Retina (tissue), 1 donor: ENCODE measurements around the gene MRPL58.
"Not testable (repeated sequence)": the region's sequence is repeated elsewhere in the genome, so short reads cannot be mapped to it uniquely, and the experiment has no call there.

Experiments
- DNase-seq: peaks from one replicate; pipeline ENCODE4 v3.0.0-alpha.2; 2016

Gene MRPL58

GRCh38 chr17:75019710-75020109, 7.2 kb downstream of the MRPL58 start:
- DNase-seq: no peak

- no peak for DNase-seq
These were observed 8.1 kb downstream of the MRPL58 start for GRCh38 chr17:75020331-75021110.

DNA sequence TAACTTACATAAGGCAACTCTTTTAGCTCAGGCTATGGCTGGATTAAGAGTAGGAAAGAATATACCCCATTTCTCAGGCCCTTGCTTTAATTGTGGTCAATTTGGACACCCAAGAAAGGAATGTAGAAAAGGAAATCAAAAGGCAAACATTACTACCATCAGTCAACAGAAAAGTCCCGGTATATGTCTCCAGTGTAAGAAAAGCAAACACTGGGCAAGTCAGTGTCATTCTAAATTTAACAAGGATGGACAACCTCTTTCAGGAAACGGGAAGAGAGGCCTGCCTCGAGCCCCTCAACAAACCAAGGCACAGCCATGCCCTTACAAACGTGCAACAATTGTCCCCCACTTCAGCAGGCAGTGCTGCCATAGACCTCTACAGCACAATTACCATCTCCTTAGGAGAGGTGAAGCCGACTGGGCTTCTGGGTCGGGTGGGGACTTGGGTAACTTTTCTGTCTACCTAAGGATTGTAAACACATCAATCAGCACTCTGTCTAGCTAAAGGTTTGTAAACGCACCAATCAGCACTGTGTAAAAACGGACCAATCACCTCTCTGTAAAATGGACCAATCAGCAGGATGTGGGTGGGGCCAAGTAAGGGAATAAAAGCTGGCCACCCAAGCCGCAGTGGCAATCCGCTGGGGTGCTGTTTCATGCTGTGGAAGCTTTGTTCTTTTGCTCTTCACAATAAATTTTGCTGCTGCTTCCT, 12.4 kb downstream of the MRPL58 start:
- DNase-seq: no peak

DNA sequence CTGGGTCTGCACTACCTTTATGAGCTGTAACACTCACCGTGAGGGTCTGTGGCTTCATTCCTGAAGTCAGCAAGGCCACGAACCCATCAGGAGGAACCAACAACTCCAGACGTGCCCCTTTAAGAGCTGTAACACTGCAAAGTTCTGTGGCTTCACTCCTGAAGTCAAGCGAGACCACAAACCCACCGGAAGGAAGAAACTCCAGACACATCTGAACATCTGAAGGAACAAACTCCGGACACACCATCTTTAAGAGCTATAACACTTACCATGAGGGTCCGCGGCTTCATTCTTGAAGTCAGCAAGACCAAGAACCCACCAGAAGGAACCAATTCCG, 12.9 kb downstream of the MRPL58 start:
- DNase-seq: not testable (repeated sequence)

- not testable (repeated sequence) for DNase-seq
These were observed 14.2 kb downstream of the MRPL58 start for GRCh38 chr17:75026650-75027049.

GRCh38 chr17:75030161-75030560, 17.7 kb downstream of the MRPL58 start:
- DNase-seq: no peak

- DNase-seq: peak; percentile 65
These were observed 19.7 kb downstream of the MRPL58 start for GRCh38 chr17:75031972-75032719.

- peak; percentile 53 for DNase-seq
These were observed 20.3 kb downstream of the MRPL58 start for GRCh38 chr17:75032720-75033280.

DNA sequence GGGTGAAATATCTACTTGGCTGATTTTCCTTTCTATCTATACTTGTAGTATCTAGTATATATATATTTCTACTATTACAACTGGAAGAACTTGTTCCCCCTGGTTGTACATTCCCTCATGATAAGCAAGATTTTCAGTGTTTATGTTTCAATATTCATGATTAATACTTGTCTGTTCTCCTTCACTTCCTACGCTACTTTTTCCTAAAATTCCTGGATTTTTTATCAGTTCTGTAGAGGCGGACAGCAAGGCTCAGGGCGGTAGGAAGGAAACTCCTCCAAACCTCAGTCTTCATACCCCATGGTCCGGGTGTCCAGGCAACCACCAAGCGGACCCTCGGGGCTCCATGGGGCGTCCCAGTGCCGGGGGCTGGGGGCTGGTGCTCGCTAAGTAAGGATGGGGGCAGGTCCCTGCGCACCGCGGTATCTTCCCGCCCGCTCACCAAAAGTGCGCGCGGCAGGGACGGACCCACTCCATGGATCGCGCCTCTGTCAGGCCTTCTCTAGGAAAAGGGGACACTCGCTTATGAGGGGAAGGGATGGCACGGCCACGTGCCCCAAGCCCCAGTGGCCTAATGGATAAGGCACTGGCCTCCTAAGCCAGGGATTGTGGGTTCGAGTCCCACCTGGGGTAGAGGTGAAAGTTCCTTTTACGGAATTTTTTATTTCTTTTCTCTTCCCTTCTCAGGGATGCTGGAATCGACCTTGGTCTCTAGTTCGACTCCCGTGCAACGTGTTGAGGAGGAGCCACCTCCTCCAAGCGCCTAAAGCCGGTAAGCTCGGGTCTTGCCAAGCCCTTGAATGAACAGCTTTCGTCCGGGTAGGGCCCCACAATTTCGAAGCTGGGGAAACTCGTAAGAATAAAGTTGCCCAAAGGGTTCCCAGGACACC, 21.1 kb downstream of the MRPL58 start:
- peak; percentile 97 for DNase-seq

GRCh38 chr17:75034236-75034908, 21.9 kb downstream of the MRPL58 start:
- peak; percentile 96 for DNase-seq

- no peak for DNase-seq
These were observed 24.3 kb downstream of the MRPL58 start for GRCh38 chr17:75036643-75037268.

DNA sequence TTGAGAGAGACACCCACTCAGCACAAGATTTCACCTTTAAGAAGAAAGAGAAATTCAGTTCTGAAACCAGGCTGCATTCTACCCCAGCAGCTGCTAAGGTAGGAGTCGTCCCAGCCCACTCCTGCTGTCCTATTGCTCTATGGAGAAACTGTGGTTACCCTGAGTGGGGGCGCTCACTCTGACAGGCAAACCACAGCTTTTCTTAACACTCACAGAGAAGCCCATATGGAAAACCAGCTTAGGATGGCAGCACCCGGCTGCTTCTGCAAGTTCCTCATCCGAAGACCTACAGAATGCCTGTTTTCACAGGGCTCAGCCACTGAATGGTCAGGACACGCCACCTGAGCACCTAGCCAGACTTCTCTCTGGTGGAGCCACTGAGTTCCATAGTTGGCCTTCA, 26.8 kb downstream of the MRPL58 start:
- DNase-seq: no peak

DNA sequence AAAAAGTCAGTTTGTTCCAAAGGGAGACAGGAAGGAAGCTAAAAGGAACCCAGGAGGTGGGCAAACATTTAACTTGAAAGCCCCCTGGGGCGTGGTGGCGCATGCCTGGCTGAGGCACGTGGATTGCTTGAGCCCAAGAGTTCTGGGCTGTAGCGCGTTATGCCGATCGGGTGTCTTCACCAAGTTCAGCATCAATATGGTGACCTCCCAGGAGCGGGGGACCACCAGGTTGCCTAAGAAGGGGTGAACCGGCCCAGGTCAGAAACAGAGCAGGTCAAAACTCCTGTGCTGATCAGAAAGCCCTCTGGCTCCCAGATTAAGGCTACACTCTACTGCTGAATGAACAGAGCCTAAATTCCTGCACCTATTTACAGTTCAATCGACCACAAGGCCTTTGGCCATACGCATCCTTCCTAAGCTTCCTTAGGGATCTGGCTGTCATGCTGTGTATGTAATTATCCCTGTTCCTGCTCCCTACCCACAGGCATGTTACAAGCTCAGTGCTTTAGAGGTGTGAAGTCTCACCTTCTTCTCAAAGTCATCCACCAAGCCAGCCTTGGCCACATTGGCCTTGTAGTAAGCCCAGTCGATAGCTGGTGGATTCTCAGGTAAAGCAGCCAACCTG, 29.3 kb downstream of the MRPL58 start:
- DNase-seq: no peak

GRCh38 chr17:75043789-75044188, 31.3 kb downstream of the MRPL58 start:
- DNase-seq: not testable (repeated sequence)

DNA sequence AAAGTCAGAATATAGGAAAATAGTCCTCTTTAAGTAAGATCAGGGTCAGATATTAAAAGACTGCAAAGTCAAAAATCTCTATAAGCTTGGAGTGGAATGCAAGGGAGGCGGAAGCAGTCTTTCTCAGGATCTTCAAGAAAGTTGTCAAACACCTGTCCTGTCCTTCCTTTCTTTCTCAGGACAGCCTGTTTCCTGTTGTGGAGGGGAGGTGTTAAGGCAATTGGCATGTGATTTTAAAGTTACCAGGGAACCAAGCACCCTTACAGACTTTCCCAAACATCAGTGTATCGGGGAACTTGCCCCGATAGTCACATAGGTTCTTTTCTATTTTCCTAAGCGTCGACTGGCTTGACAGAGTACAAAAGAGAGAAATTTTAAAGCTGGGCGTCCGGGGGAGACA, 32.2 kb downstream of the MRPL58 start:
- no peak for DNase-seq

- DNase-seq: peak; percentile 21
These were observed 33.5 kb downstream of the MRPL58 start for GRCh38 chr17:75045946-75046406.

DNA sequence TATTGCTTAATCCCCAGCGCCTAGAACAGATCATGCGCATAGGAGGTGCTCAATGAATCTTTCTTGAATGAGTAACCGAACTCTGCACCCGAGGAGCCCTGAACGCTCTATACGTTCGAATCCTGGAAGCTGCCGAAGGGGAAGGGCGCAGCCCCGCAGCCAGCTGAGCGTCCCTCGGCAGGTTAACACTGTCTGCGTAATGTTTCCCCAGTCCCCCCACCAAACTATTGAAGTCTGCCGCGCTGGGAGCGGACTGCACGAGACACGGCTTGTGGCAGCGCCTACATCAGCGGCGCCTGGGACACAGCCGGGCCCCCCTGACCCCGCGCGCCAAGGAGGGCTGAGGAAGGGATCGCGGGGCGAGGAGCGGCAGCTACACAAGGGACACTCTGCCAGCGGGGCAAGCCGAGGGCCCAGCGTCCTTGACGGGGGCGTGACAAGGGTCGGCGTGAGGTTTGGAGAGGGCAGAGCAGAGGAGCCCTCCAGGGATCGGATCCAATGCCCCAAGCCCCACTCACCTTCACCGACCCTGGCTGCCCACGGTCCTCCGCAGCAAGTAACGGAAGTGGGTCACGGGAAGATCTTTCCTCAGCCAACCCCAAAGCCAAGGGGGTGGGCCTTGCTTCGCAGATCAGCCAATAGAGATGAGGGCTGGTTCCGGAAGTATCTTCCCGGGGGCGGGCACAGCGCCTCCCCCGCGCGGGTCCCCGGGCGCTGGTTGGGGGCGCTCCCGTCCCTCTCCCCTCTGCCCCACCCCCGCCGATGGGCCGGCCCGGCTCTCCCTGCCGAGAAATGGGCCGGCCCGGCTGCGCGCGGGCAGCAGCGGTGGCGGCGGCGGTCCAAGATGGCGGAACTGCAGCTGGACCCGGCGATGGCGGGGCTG, 34.2 kb downstream of the MRPL58 start, which contains the start of the genes ATP5PD and KCTD2:
Gene ATP5PD, minus strand, starts transcription at position 563 of the 883 bp plus-strand sequence. CDS start 4,319 bp downstream, outside the sequence.
Gene KCTD2, plus strand, starts transcription at position 819 of the 883 bp plus-strand sequence. Its CDS starts 26 bp downstream, at position 845.
- peak; percentile 97 for DNase-seq

DNA sequence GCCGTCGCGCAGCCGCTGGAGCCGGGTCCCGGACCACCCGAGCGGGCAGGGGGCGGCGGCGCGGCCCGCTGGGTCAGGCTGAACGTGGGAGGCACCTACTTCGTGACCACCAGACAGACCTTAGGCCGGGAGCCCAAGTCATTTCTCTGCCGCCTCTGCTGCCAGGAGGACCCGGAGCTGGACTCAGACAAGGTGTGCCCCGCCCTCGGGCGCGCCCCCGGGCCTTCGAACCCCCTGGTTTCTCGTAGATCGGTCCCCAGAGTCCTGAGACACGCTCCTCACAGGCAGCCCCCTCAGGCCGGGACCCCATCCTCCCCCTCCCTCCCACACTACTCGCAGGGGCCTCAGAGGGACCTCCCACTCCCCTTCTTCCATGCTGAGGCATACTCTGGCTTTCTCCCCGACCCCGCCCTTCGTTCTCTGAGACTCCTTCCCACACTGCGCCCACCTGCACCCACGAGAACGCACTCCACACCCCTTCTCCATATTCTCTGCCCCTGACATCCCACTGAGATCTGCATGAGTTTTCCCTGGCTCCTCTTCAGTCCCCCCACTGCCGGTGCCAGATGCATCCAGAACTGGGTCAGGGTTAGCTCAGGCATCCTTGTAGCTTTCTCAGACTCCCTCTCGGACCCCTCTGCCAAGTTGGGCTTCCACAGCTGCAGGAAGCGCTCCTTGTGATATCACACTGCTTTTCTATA, 35.1 kb downstream of the MRPL58 start:
- peak; percentile 57 for DNase-seq
